Stomach smooth muscle (tissue), 2 donors: ENCODE results near the gene OR51V1.

Source experiments
- H3K27ac ChIP-seq: one replicate; pipeline ENCODE4 v1.7.0; 2013; ENCODE audit warnings: mild to moderate bottlenecking, low read length, inconsistent platforms
- H3K27me3 ChIP-seq, 2 donors: one replicate each; pipeline ENCODE4 v1.7.0; 2013; ENCODE audit warnings: low read length in 2 of 2; ENCODE audit not compliant: insufficient read depth in 2 of 2, control insufficient read depth in 1 of 2
- H3K36me3 ChIP-seq, 2 donors: one replicate each; pipeline ENCODE4 v1.7.0; 2013; ENCODE audit warnings: low read length in 2 of 2; ENCODE audit not compliant: control insufficient read depth in 2 of 2, insufficient read depth in 2 of 2
- H3K4me1 ChIP-seq: one replicate; pipeline ENCODE4 v1.7.0; 2013; ENCODE audit warnings: low read length; ENCODE audit not compliant: control insufficient read depth, insufficient read depth
- H3K4me3 ChIP-seq, 2 donors: one replicate each; pipeline ENCODE4 v1.7.0; 2013; ENCODE audit warnings: low read length in 2 of 2
- H3K9ac ChIP-seq, 2 donors: one replicate each; pipeline ENCODE4 v1.7.0; 2013; ENCODE audit warnings: low read length in 2 of 2, mild to moderate bottlenecking in 1 of 2
- H3K9me3 ChIP-seq, 2 donors: one replicate each; pipeline ENCODE4 v1.7.0; 2013; ENCODE audit warnings: low read length in 2 of 2; ENCODE audit not compliant: control insufficient read depth in 2 of 2
- donor health status: healthy.
- donor health status: Pancreatic carcinoma.

OR51V1 gene

GRCh38 chr11:5230266-5230665 is 29.8 kb upstream of the OR51V1 start:
- no peaks in the 10 kb centered on the region for H3K9me3 ChIP-seq
- H3K27ac ChIP-seq, result no peak overlapping the region
- no peaks in the 10 kb centered on the region for H3K4me1 ChIP-seq
- no peak overlapping the region for H3K4me3 ChIP-seq
- H3K9ac ChIP-seq, result no peak overlapping the region
- H3K36me3 ChIP-seq, result no peaks in the 10 kb centered on the region
- H3K27me3 ChIP-seq, result no peaks in the 10 kb centered on the region

- H3K4me3 ChIP-seq, result no peak overlapping the region
- no peaks in the 10 kb centered on the region for H3K27me3 ChIP-seq
- no peaks in the 10 kb centered on the region for H3K9me3 ChIP-seq
- no peaks in the 10 kb centered on the region for H3K4me1 ChIP-seq
- no peak overlapping the region for H3K9ac ChIP-seq
- no peak overlapping the region for H3K27ac ChIP-seq
- H3K36me3 ChIP-seq, result no peaks in the 10 kb centered on the region
Observed at GRCh38 chr11:5229796-5230195, 29.3 kb upstream of the OR51V1 start.

- Histone ChIP-seq H3K4me3 (no peak overlapping the region), H3K27ac (no peak overlapping the region), H3K27me3 (no peaks in the 10 kb centered on the region), H3K36me3 (no peaks in the 10 kb centered on the region), H3K9ac (no peak overlapping the region), H3K4me1 (no peaks in the 10 kb centered on the region), H3K9me3 (no peaks in the 10 kb centered on the region)
Observed at GRCh38 chr11:5229356-5229755, 28.9 kb upstream of the OR51V1 start.

- no peak overlapping the region for H3K9ac ChIP-seq
Observed at GRCh38 chr11:5228124-5228523, 27.6 kb upstream of the OR51V1 start.

GRCh38 chr11:5227681-5228080 is 27.2 kb upstream of the OR51V1 start:
- no peaks in the 10 kb centered on the region for H3K9me3 ChIP-seq
- H3K4me1 ChIP-seq, result no peaks in the 10 kb centered on the region
- no peaks in the 10 kb centered on the region for H3K27me3 ChIP-seq
- H3K9ac ChIP-seq, result no peak overlapping the region
- H3K36me3 ChIP-seq, result no peaks in the 10 kb centered on the region
- no peak overlapping the region for H3K4me3 ChIP-seq
- H3K27ac ChIP-seq, result no peak overlapping the region

More at GRCh38 chr11:5228124-5228523, 27.6 kb upstream of the OR51V1 start:
- no peaks in the 10 kb centered on the region for H3K36me3 ChIP-seq
- no peak overlapping the region for H3K4me3 ChIP-seq
- no peak overlapping the region for H3K27ac ChIP-seq
- H3K9me3 ChIP-seq, result no peaks in the 10 kb centered on the region
- no peaks in the 10 kb centered on the region for H3K4me1 ChIP-seq
- H3K27me3 ChIP-seq, result no peaks in the 10 kb centered on the region

GRCh38 chr11:5226732-5227310 is 26.3 kb upstream of the OR51V1 start, which contains the start of gene HBB:
TSS of gene HBB (minus strand) at chr11:5227071. CDS start at chr11:5227021, 50 bp downstream.
- H3K27ac ChIP-seq, result no peak within 1 kb of the TSS
- H3K9ac ChIP-seq, result no peak within 1 kb of the TSS
- no peaks in the 10 kb centered on the region for H3K27me3 ChIP-seq
- no peaks in the 10 kb centered on the region for H3K9me3 ChIP-seq
- H3K4me1 ChIP-seq, result no peaks in the 10 kb centered on the region
- no peak within 1 kb of the TSS for H3K4me3 ChIP-seq
- H3K36me3 ChIP-seq, result no peaks in the 10 kb centered on the region

- H3K27ac ChIP-seq, result no peak overlapping the region
- no peaks in the 10 kb centered on the region for H3K27me3 ChIP-seq
Observed at GRCh38 chr11:5225480-5225871, 25.0 kb upstream of the OR51V1 start.

GRCh38 chr11:5224538-5225479 is 24.3 kb upstream of the OR51V1 start:
- no peaks in the 10 kb centered on the region for H3K9me3 ChIP-seq
- H3K4me1 ChIP-seq, result no peaks in the 10 kb centered on the region
- H3K27me3 ChIP-seq, result no peaks in the 10 kb centered on the region
- H3K9ac ChIP-seq, result no peak overlapping the region
- H3K4me3 ChIP-seq, result no peak overlapping the region
- no peak overlapping the region for H3K27ac ChIP-seq
- H3K36me3 ChIP-seq, result no peaks in the 10 kb centered on the region

More at GRCh38 chr11:5225480-5225871, 25.0 kb upstream of the OR51V1 start:
- H3K36me3 ChIP-seq, result no peaks in the 10 kb centered on the region
- H3K9ac ChIP-seq, result no peak overlapping the region
- H3K4me1 ChIP-seq, result no peaks in the 10 kb centered on the region
- no peak overlapping the region for H3K4me3 ChIP-seq
- H3K9me3 ChIP-seq, result no peaks in the 10 kb centered on the region

GRCh38 chr11:5223686-5224085 is 23.2 kb upstream of the OR51V1 start:
- Histone ChIP-seq H3K4me3 (no peak overlapping the region), H3K27me3 (no peaks in the 10 kb centered on the region), H3K9me3 (no peaks in the 10 kb centered on the region)

GRCh38 chr11:5223146-5223545 is 22.7 kb upstream of the OR51V1 start:
- Histone ChIP-seq H3K4me1 (no peaks in the 10 kb centered on the region), H3K9me3 (no peaks in the 10 kb centered on the region), H3K27me3 (no peaks in the 10 kb centered on the region), H3K27ac (no peak overlapping the region), H3K36me3 (no peaks in the 10 kb centered on the region), H3K9ac (no peak overlapping the region), H3K4me3 (no peak overlapping the region)

More at GRCh38 chr11:5223686-5224085, 23.2 kb upstream of the OR51V1 start:
- H3K4me1 ChIP-seq, result no peaks in the 10 kb centered on the region
- no peak overlapping the region for H3K9ac ChIP-seq
- no peak overlapping the region for H3K27ac ChIP-seq
- H3K36me3 ChIP-seq, result no peaks in the 10 kb centered on the region
